ENCODE results near the gene TBC1D5.
"Not testable (repeated sequence)": the region's sequence is repeated elsewhere in the genome, so short reads cannot be mapped to it uniquely, and the experiment has no call there.

The TBC1D5 gene

DNA sequence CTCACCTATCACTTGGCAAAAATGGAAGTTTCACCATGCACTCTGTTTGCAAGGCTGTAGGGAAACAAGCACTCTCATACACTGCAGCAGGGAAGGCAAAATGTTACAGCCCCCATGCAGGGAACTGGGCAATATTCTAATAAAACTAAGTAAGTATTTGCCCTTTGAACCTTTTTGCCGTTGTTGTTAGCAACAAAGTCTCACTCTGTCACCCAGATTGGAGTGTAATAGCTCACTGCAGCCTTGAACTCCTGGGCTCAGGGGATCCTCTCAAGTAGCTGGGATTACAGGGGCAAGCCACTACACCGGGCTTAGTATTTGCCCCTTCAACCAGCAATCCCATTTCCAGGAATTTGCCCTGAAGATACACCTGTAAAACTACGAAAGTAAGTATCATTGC, 122.5 kb downstream of the TBC1D5 start:
- Histone ChIP-seq H3K36me3 (ENCODE audit: insufficient read depth, low read length) (peaks cover 25% of the 10 kb centered on the region; the same call in 1 of the 2 replicates), H3K27me3 (ENCODE audit: insufficient read depth, low read length, poor library complexity, severe bottlenecking) (no peaks in the 10 kb centered on the region), H4K20me1 (ENCODE audit: insufficient read depth, low read length, poor library complexity, severe bottlenecking) (no peaks in the 10 kb centered on the region), H3K4me3 (ENCODE audit: low read length, poor library complexity, severe bottlenecking) (no peak overlapping the region), H3K4me2 (ENCODE audit: low read depth, low read length, poor library complexity, severe bottlenecking) (no peak overlapping the region), H3K9ac (ENCODE audit: low read depth, low read length, poor library complexity, severe bottlenecking) (no peak overlapping the region), H3K9me2 (replicated peaks; ENCODE audit: low read depth, low read length) (no peaks in the 10 kb centered on the region), H2AFZ (ENCODE audit: low read length) (no peak overlapping the region), H3K9me3 (ENCODE audit: insufficient read depth, low read depth, low read length) (no peaks in the 10 kb centered on the region), H3F3A (ENCODE audit: low read depth) (no peaks in the 10 kb centered on the region), H3K4me1 (ENCODE audit: insufficient read depth, low read length, poor library complexity, severe bottlenecking) (no peaks in the 10 kb centered on the region), H3K79me2 (ENCODE audit: insufficient read depth, low read length) (peaks cover 4% of the 10 kb centered on the region; the same call in 1 of the 2 replicates)
- no peak for TF ChIP-seq EZH2phosphoT487 (IDR thresholded peaks at IDR 0.05; ENCODE audit: borderline replicate concordance)
- TF ChIP-seq, protein P1, sequence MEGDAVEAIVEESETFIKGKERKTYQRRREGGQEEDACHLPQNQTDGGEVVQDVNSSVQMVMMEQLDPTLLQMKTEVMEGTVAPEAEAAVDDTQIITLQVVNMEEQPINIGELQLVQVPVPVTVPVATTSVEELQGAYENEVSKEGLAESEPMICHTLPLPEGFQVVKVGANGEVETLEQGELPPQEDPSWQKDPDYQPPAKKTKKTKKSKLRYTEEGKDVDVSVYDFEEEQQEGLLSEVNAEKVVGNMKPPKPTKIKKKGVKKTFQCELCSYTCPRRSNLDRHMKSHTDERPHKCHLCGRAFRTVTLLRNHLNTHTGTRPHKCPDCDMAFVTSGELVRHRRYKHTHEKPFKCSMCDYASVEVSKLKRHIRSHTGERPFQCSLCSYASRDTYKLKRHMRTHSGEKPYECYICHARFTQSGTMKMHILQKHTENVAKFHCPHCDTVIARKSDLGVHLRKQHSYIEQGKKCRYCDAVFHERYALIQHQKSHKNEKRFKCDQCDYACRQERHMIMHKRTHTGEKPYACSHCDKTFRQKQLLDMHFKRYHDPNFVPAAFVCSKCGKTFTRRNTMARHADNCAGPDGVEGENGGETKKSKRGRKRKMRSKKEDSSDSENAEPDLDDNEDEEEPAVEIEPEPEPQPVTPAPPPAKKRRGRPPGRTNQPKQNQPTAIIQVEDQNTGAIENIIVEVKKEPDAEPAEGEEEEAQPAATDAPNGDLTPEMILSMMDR (conservative IDR thresholded peaks at IDR 0.05; ENCODE audit: low read length): no peak

DNA sequence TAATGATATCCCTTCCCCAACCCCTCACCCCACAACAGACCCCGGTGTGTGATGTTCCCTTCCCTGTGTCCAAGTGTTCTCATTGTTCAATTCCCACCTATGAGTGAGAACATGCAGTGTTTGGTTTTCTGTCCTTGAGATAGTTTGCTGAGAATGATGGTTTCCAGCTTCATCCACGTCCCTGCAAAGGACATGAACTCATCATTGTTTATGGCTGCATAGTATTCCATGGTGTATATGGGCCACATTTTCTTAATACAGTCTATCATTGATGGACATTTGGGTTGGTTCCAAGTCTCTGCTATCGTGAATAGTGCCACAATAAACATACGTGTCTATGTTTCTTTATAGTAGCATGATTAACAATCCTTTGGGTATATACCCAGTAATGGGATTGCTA, 129.4 kb downstream of the TBC1D5 start:
- not testable (repeated sequence) for H3K27me3 ChIP-seq (ENCODE audit: insufficient read depth, low read length, poor library complexity, severe bottlenecking); H3K4me1 ChIP-seq (ENCODE audit: insufficient read depth, low read length, poor library complexity, severe bottlenecking); H2AFZ ChIP-seq (ENCODE audit: low read length); H3K36me3 ChIP-seq (ENCODE audit: insufficient read depth, low read length); H3K4me2 ChIP-seq (ENCODE audit: low read depth, low read length, poor library complexity, severe bottlenecking); H3K79me2 ChIP-seq (ENCODE audit: insufficient read depth, low read length); H4K20me1 ChIP-seq (ENCODE audit: insufficient read depth, low read length, poor library complexity, severe bottlenecking); H3K9ac ChIP-seq (ENCODE audit: low read depth, low read length, poor library complexity, severe bottlenecking); H3K9me3 ChIP-seq (ENCODE audit: insufficient read depth, low read depth, low read length); H3F3A ChIP-seq (ENCODE audit: low read depth); H3K9me2 ChIP-seq (replicated peaks; ENCODE audit: low read depth, low read length); H3K4me3 ChIP-seq (ENCODE audit: low read length, poor library complexity, severe bottlenecking)

DNA sequence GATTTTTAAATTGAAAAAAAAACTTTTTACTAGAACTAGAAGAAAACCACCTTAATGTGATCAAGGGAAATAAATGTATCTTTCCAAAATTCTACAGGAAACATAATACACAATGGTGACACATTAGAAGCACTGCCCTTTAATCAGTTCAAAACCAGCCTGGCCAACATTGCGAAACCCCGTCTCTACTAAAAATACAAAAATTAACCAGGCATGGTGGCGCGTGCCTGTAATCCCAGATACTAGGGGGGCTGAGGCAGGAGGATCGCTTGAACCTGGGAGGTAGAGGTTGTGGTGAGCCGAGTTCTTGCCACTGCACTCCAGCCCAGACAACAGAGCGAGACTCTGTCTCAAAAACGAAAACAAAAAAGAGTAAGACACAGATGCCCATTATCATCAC, 134.5 kb downstream of the TBC1D5 start:
- Histone ChIP-seq H3K36me3 (ENCODE audit: insufficient read depth, low read length) (no peaks in the 10 kb centered on the region), H3K79me2 (ENCODE audit: insufficient read depth, low read length) (peaks cover 36% of the 10 kb centered on the region; the same call in 1 of the 2 replicates), H3K9me2 (replicated peaks; ENCODE audit: low read depth, low read length) (no peaks in the 10 kb centered on the region), H2AFZ (ENCODE audit: low read length) (no peak overlapping the region), H3K27me3 (ENCODE audit: insufficient read depth, low read length, poor library complexity, severe bottlenecking) (no peaks in the 10 kb centered on the region), H3F3A (ENCODE audit: low read depth) (no peaks in the 10 kb centered on the region), H3K4me2 (ENCODE audit: low read depth, low read length, poor library complexity, severe bottlenecking) (no peak overlapping the region), H3K4me1 (ENCODE audit: insufficient read depth, low read length, poor library complexity, severe bottlenecking) (peaks cover 16% of the 10 kb centered on the region), H4K20me1 (ENCODE audit: insufficient read depth, low read length, poor library complexity, severe bottlenecking) (peaks cover 23% of the 10 kb centered on the region), H3K9ac (ENCODE audit: low read depth, low read length, poor library complexity, severe bottlenecking) (no peak overlapping the region), H3K4me3 (ENCODE audit: low read length, poor library complexity, severe bottlenecking) (no peak overlapping the region), H3K9me3 (ENCODE audit: insufficient read depth, low read depth, low read length) (no peaks in the 10 kb centered on the region)
- TF ChIP-seq, protein P1 (conservative IDR thresholded peaks at IDR 0.05; ENCODE audit: low read length): no peak
- no peak for TF ChIP-seq EZH2phosphoT487 (IDR thresholded peaks at IDR 0.05; ENCODE audit: borderline replicate concordance)

DNA sequence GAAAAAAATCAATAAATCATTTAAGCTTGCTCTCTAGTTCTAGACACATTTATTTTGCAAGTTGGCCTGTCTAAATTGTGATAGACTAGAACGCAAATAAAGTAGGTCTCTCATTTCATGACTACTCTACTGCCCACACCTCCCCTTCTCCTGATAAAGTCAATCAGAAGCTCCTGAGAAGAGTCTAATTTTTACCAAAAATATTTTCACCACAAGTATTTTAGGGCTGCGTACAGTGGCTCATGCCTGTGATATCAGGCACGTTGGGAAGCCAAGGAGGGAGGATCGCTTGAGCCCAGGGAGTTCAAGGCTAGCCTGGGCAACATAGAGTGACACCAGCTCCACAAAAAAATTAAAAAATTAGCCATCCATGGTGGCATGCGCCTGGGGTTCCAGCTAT, 136.5 kb downstream of the TBC1D5 start:
- Histone ChIP-seq H4K20me1 (ENCODE audit: insufficient read depth, low read length, poor library complexity, severe bottlenecking) (peaks cover 23% of the 10 kb centered on the region), H3K4me1 (ENCODE audit: insufficient read depth, low read length, poor library complexity, severe bottlenecking) (peaks cover 16% of the 10 kb centered on the region), H3K36me3 (ENCODE audit: insufficient read depth, low read length) (no peaks in the 10 kb centered on the region), H3K9me3 (ENCODE audit: insufficient read depth, low read depth, low read length) (no peaks in the 10 kb centered on the region), H3K9me2 (replicated peaks; ENCODE audit: low read depth, low read length) (no peaks in the 10 kb centered on the region), H3K4me3 (ENCODE audit: low read length, poor library complexity, severe bottlenecking) (no peak overlapping the region), H3K4me2 (ENCODE audit: low read depth, low read length, poor library complexity, severe bottlenecking) (no peak overlapping the region), H3K27me3 (ENCODE audit: insufficient read depth, low read length, poor library complexity, severe bottlenecking) (no peaks in the 10 kb centered on the region), H3K9ac (ENCODE audit: low read depth, low read length, poor library complexity, severe bottlenecking) (no peak overlapping the region), H3K79me2 (ENCODE audit: insufficient read depth, low read length) (peaks cover 39% of the 10 kb centered on the region; the same call in 1 of the 2 replicates), H2AFZ (ENCODE audit: low read length) (no peak overlapping the region), H3F3A (ENCODE audit: low read depth) (no peaks in the 10 kb centered on the region)
- no peak for TF ChIP-seq EZH2phosphoT487 (IDR thresholded peaks at IDR 0.05; ENCODE audit: borderline replicate concordance)
- TF ChIP-seq, protein P1 (conservative IDR thresholded peaks at IDR 0.05; ENCODE audit: low read length): no peak

All from Loucy (cell line).